Parathyroid adenoma (tissue), 2 donors: ENCODE measurements around the gene HOXD10.

Experiments used
- H2AFZ ChIP-seq: fragments of 300-600 bp; sonication (generic); one replicate; pipeline ENCODE4 v1.7.0; 2017; ENCODE audit warnings: antibody characterized with exemption, mild to moderate bottlenecking
- H3K27ac ChIP-seq: fragments of 300-600 bp; sonication (generic); one replicate; pipeline ENCODE4 v1.7.0; 2017
- H3K27me3 ChIP-seq: fragments of 300-600 bp; sonication (generic); one replicate; pipeline ENCODE4 v1.7.0; 2017; ENCODE audit warnings: low read length; ENCODE audit not compliant: control insufficient read depth, insufficient read depth
- H3K36me3 ChIP-seq: fragments of 300-600 bp; sonication (generic); one replicate; pipeline ENCODE4 v1.7.0; 2017; ENCODE audit warnings: low read length; ENCODE audit not compliant: control insufficient read depth, insufficient read depth
- H3K4me1 ChIP-seq: fragments of 300-600 bp; sonication (generic); one replicate; pipeline ENCODE4 v1.7.0; 2017; ENCODE audit warnings: control low read depth
- H3K4me2 ChIP-seq: fragments of 300-600 bp; sonication (generic); one replicate; pipeline ENCODE4 v1.7.0; 2017; ENCODE audit warnings: low read length
- H3K4me3 ChIP-seq: fragments of 300-600 bp; sonication (generic); one replicate; pipeline ENCODE4 v1.7.0; 2017; ENCODE audit warnings: low read depth, low read length
- H3K79me2 ChIP-seq: fragments of 300-600 bp; sonication (generic); one replicate; pipeline ENCODE4 v1.7.0; 2017; ENCODE audit warnings: control low read depth
- H3K9ac ChIP-seq: fragments of 300-600 bp; sonication (generic); one replicate; pipeline ENCODE4 v1.7.0; 2017; ENCODE audit warnings: mild to moderate bottlenecking
- H3K9me3 ChIP-seq: fragments of 300-600 bp; sonication (generic); one replicate; pipeline ENCODE4 v1.7.0; 2017; ENCODE audit warnings: low read length; ENCODE audit not compliant: control insufficient read depth
- TF ChIP-seq, protein P1 (sequence below): fragments of 300-600 bp; sonication (generic); IDR thresholded peaks from one replicate; pipeline ENCODE4 v1.7.0; 2017; ENCODE audit warnings: antibody characterized with exemption, mild to moderate bottlenecking
- donor health status: primary hyperparathyroidism.

Gene HOXD10

DNA sequence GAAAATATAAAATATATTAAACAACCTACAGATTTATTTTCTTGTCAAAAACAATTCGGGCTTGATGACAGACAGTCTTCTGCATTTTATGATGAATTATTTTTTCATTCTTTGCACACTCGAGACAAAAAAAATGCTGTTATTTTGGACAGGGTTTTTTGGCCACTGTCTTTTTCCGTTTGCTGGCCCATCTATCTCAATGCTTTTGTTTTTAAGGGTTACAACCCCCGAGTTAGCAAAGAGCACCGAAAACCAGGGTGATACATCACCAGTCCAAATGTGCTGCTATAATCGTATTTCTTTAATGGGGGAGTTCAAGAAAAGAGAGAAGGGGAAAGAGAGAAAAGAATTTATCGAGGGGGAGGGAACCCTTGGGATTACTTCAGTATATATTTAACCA is 40.5 kb upstream of the HOXD10 start:
- H3K27me3 ChIP-seq = peaks cover 33% of the 10 kb centered on the region
- no peak overlapping the region for H3K9ac ChIP-seq
- H3K79me2 ChIP-seq = no peaks in the 10 kb centered on the region
- TF ChIP-seq, protein P1, sequence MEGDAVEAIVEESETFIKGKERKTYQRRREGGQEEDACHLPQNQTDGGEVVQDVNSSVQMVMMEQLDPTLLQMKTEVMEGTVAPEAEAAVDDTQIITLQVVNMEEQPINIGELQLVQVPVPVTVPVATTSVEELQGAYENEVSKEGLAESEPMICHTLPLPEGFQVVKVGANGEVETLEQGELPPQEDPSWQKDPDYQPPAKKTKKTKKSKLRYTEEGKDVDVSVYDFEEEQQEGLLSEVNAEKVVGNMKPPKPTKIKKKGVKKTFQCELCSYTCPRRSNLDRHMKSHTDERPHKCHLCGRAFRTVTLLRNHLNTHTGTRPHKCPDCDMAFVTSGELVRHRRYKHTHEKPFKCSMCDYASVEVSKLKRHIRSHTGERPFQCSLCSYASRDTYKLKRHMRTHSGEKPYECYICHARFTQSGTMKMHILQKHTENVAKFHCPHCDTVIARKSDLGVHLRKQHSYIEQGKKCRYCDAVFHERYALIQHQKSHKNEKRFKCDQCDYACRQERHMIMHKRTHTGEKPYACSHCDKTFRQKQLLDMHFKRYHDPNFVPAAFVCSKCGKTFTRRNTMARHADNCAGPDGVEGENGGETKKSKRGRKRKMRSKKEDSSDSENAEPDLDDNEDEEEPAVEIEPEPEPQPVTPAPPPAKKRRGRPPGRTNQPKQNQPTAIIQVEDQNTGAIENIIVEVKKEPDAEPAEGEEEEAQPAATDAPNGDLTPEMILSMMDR = no peak
- H3K9me3 ChIP-seq = no peaks in the 10 kb centered on the region
- no peak overlapping the region for H2AFZ ChIP-seq
- H3K4me3 ChIP-seq = no peak overlapping the region
- no peak overlapping the region for H3K27ac ChIP-seq
- H3K4me1 ChIP-seq = no peaks in the 10 kb centered on the region
- no peak overlapping the region for H3K4me2 ChIP-seq
- no peaks in the 10 kb centered on the region for H3K36me3 ChIP-seq

DNA sequence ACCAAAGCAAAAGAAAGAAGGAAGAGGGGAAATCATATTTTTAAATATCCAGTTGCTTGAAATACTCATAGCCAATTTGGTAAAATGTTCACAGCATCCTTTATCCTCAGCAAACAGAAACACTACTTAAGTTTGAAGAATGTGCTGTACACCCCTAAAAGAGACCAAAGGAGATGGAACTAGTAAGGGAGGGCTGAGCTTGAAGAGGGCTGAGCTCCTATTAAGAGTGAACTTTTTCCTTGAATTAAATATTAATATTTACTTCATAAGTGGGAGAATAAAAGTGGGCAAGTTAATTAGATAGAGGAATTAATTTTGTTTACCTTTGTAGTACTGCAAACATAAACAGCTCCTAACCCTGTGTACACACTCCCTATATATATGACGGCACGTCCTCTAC is 39.8 kb upstream of the HOXD10 start:
- Histone ChIP-seq H3K4me1 (no peaks in the 10 kb centered on the region), H3K4me2 (no peak overlapping the region), H3K36me3 (no peaks in the 10 kb centered on the region), H3K27ac (no peak overlapping the region), H3K79me2 (no peaks in the 10 kb centered on the region), H3K27me3 (peaks cover 31% of the 10 kb centered on the region), H3K9me3 (peaks cover 2% of the 10 kb centered on the region), H2AFZ (no peak overlapping the region), H3K9ac (no peak overlapping the region), H3K4me3 (no peak overlapping the region)
- TF ChIP-seq, protein P1 = no peak

DNA sequence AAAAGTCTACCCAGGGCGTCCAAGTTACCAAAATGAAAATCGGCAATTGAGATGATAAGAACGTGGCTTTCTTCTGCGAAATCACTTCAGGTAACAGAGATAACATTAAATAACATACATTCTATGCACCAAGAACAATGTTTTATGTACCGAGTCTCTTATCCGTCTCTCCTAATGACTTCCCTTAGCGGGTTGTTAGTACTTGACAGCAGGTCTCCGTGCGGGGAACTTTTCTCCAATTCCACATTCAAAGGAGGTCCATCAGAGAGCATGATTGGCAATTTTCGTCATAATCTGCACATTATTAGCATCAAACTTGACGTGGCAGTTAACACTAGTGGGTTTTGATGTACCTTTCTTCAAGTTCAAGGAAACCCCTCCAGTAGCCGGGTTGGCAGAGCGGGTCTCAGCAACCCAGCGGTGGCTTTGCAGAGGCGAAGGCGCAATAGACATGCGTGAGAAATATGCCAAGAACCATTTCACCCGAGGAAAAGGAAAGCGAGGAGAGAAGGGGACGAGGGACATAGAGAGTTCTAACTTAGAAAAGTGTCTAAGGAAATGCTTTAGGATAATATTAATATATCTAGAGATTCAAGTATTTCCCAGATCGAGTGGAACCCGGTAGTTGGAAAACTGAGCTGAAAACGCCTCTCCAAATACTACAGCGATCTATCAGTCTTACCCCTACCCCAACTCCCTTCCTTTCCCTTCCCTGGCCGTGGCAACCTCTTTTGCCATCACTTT is 37.9 kb upstream of the HOXD10 start:
- Histone ChIP-seq H3K27me3 (peaks cover 40% of the 10 kb centered on the region), H3K4me2 (no peak overlapping the region), H3K4me1 (no peaks in the 10 kb centered on the region), H3K36me3 (no peaks in the 10 kb centered on the region), H3K27ac (no peak overlapping the region), H3K79me2 (no peaks in the 10 kb centered on the region), H2AFZ (no peak overlapping the region), H3K4me3 (no peak overlapping the region), H3K9me3 (peaks cover 5% of the 10 kb centered on the region), H3K9ac (no peak overlapping the region)
- TF ChIP-seq, protein P1 = no peak

DNA sequence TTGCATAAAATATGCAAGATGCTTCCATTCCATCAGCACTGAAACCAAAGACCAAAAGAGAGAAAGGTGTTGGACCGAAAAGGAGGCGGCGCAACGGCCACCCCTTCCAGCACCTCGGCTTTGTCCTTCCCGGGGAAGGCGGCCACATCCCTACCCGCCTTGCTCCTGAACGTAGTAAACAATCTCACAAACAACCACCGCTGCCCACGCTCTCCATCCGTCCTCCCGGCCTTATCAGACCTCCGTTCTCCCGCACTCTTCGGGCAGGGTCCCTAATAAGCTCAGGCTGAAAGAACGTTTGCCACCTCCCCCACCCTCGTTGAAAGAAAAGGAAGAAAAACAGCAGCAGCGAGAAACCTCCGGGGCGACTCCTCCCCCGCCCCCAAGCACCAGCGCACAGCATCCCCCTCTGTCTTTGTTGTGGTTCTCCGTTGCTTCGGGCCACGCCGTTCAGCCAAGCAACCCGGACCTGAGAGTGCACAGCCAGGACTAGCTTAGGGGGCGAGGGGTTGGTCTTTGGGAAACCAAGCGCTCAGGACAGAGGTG is 37.2 kb upstream of the HOXD10 start:
- Histone ChIP-seq H3K4me3 (no peak overlapping the region), H3K4me2 (no peak overlapping the region), H3K79me2 (no peaks in the 10 kb centered on the region), H3K27me3 (peaks cover 44% of the 10 kb centered on the region), H3K9me3 (peaks cover 5% of the 10 kb centered on the region), H3K27ac (no peak overlapping the region), H2AFZ (no peak overlapping the region), H3K36me3 (no peaks in the 10 kb centered on the region), H3K4me1 (no peaks in the 10 kb centered on the region), H3K9ac (no peak overlapping the region)
- TF ChIP-seq, protein P1 = no peak
